ENCODE data around the gene SALL4.
"Not testable (repeated sequence)": the region's sequence is repeated elsewhere in the genome, so short reads cannot be mapped to it uniquely, and the experiment has no call there.

Gene SALL4

GRCh38 chr20:51802170-51802751 is at the start of gene SALL4:
SALL4 (minus strand) TSS chr20:51802521; CDS start chr20:51802408, 113 bp downstream.
- no peak for DNase-seq

DNA sequence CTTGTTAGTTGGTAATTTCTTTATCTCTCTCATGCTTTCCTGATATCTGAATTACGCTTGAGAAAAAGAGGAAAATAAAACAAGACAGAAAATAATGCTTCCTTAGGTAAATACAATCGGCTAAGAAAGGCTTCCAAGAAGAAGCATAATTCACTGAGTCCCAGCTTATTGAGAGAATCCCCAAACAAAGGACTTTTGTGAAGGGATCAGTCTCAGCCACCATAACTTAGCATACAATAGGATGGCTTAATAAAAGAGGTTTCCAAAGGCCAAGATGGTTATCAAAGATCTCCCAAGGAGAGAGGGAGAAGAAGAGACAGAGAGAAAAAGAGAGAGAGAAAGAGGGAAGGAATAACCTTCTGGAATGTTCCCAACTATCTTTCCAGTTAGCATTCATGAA is 46.0 kb upstream of the SALL4 start:
- no peak for DNase-seq

- DNase-seq, result no peak
Measured at GRCh38 chr20:51840865-51841264, 38.5 kb upstream of the SALL4 start.

GRCh38 chr20:51837876-51838420 is 35.6 kb upstream of the SALL4 start:
- no peak for DNase-seq

GRCh38 chr20:51837436-51837835 is 35.1 kb upstream of the SALL4 start:
- no peak for DNase-seq

GRCh38 chr20:51833326-51833725 is 31.0 kb upstream of the SALL4 start:
- DNase-seq, result no peak

GRCh38 chr20:51832276-51832675 is 30.0 kb upstream of the SALL4 start:
- no peak for DNase-seq

GRCh38 chr20:51831866-51832265 is 29.5 kb upstream of the SALL4 start:
- no peak for DNase-seq

DNA sequence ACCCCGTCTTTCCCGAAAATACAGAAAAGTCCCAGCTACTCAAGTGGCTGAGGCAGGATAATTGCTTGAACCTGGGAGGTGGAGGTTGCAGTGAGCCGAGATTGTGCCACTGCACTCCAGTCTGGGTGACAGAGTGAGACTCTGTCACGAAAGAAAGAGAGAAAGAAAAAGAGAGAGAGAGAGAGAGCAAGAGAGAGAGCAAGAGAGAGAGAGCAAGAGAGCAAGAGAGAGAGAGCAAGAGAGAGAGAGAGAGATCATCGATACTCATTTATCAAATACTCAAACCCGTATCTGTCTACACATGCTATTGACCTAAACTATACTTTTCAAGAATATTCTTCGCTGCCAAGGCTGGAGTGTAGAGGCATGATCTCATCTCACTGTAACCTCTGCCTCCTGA is 28.2 kb upstream of the SALL4 start:
- DNase-seq, result no peak

DNA sequence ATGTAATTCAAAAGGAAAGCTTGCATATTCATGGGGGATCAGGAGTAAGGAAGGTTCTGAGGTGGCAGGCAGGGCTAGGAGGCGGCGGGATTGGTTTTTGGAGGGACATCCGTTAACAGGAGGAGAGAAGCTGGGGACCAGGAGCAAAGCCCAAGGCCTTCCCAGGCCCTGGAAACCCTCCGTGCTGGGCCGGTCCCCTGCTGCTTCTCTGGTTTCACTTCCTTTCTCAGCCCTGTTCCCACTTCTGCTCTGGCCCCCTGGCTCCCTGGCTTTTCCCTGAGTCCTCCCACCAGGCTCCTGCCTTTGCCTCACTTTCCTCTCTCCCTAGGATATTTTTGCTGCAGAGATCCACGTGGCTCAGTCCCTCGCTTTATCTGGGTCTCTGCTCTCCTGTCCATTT is 26.4 kb upstream of the SALL4 start:
- no peak for DNase-seq

GRCh38 chr20:51826372-51826771 is 24.1 kb upstream of the SALL4 start:
- DNase-seq, result no peak

DNA sequence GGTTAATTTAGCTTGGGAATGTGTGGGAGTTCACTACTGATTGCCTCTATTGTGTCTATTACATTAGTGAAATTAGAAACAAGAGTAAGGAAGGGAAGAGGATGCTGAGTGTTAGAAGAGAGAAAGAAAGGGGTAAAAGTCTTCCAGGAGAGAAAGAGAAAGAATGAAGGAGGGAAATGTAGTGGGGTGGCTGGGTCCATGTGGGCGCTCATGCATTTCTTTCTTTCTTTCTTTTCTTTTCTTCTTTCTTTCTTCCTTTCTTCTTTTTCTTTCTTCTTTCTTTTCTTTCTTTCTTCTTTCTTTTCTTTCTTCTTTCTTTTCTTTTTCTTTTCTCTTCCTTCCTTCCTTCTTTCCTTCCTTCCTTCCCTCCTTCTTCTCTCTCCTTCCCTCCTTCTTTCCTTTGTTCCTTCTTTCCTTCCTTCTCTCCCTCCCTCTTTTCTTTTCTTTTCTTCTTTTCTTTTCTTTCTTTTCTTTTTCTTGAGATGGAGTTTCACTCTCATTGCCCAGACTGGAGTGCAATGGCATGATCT is 16.2 kb upstream of the SALL4 start:
- no peak for DNase-seq

DNA sequence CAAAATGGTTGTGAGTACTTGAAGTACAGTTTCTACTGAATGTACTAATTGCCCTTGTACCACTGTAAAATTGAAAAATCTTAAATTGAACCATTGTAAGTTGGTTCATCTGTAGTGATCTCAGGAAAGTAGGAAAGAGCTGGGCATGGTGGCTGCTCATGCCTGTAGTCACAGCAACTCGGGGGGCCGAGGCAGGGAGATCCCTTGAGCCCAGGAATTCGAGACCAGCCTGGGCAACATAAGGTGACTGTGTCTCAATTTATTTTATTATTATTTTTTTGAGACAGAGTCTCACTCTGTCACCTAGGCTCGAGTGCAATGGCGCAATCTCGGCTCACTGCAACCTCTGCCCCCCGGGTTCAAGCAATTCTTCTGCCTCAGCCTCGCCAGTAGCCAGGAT is 14.5 kb upstream of the SALL4 start:
- not testable (repeated sequence) for DNase-seq

GRCh38 chr20:51815383-51816076 is 13.2 kb upstream of the SALL4 start:
- no peak for DNase-seq

DNA sequence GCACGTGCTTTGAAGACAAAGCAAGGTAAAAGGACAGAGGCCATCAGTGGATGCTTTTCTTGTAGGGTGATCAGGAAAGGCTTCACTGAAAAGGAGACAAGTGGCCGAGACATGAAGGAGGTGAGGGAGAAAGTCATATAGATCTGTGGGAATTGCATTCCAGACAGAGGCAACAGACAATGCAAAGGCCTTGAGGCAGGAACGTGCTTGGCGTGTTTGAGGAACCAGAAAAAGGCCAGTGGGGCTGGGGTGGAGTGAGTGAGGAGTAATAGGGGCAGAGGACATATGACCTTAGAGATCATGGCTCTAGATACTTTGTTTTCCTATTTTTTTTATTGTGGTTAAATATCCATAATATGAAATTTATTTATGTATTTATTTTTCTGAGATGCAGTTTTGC is 10.5 kb upstream of the SALL4 start:
- DNase-seq, result no peak

DNA sequence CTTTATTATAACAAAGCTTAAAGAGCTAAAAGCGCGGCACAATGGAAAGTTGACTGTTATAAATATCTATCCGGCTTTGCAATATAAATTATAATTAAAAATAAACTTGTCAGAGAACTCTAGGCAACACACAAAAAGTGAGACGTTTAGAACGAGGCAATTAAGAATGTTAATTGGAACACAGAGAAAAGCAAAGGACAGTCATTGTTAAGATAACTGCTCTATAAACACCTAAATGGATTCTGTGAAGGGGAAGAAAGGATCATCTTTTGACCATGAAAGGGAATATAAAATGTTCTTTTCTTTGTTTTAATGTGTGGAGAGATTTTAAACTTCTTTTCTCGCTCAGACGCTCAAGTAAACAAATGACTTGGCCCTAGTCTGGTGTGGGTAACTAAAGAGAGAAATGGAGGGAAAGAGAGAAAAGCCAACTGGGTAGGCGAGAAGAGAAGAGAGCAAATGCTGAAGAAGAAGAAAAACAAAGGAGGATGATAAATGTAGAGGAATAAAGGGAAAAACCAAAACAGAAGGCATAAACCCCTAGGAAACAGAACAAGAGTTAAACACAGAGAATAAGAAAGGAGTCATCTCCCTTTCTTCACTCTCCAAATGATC is 9.3 kb upstream of the SALL4 start:
- no peak for DNase-seq

GRCh38 chr20:51811042-51811355 is 8.7 kb upstream of the SALL4 start:
- DNase-seq, result no peak

GRCh38 chr20:51810155-51811041 is 8.1 kb upstream of the SALL4 start:
- no peak for DNase-seq

GRCh38 chr20:51807720-51808250 is 5.5 kb upstream of the SALL4 start:
- no peak for DNase-seq

DNA sequence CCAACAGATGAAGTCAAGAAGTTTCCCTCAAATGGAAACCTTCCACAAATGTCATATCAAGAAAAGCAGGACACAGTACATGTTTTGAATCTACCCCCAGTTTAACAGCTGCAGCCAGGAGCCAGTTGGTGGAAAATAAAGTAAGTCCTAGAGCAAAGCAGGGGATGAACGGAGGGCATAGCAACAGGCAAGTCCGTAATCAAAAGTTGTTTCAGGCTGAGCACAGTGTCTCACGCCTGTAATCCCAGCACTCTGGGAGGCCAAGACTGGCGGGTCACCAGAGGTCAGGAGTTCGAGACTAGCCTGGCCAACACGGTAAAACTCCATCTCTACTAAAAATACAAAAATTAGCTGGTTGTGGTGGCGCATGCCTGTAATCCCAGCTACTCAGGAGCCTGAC is 2.4 kb upstream of the SALL4 start:
- DNase-seq, result no peak

- no peak for DNase-seq
Measured at GRCh38 chr20:51803148-51803854, 980 bp upstream of the SALL4 start.

DNA sequence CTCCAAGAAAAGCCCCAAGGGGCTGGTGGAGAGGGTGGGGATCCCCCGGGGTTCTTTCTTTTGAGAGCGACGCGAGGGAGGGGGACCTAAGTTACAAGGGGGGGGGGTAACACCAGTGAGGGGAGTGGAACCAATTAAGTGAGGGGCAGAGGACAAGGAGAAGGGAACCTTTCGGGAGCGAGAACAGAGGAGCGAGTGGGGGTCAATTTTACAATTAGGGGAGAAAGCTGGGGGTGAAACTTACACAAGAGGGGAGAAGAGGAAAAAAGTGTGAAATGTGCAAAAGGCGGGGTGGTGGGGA is 548 bp downstream of the SALL4 start:
- DNase-seq, result no peak
